HG03520 (cell line): ENCODE measurements around the gene TBC1D14.
"Not testable (repeated sequence)": the region's sequence is repeated elsewhere in the genome, so short reads cannot be mapped to it uniquely, and the experiment has no call there.

Experiments used
- ATAC-seq: cut with Tn5 transposase; IDR thresholded peaks from one replicate; pipeline ENCODE4 v1.9.1; 2021; ENCODE audit warnings: mild to moderate bottlenecking, moderate library complexity; ENCODE audit not compliant: unreplicated experiment

TBC1D14 gene

GRCh38 chr4:6908432-6909112 lies 1.1 kb upstream of the TBC1D14 start:
- no peak for ATAC-seq

DNA sequence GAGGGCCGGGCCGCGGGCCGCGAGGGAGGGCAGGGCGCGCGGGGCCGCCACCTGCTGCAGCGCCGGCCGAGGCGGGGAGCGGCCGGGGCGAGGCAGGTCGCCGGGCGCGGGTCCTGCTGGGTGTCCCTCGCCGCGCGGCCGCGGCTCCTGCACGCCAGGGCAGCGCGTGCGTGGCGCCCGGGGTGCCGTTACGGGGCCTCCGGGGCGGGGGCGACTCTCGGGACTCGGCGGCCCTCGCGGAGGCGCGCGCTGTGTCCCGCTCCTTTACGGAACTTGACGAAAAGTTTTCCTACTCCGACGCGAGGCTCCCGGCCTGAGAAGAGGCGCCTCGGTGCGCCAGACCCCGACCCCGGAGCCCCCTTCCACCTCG lies 329 bp downstream of the TBC1D14 start:
- ATAC-seq = peak; percentile 34

GRCh38 chr4:6910340-6910959 lies 824 bp downstream of the TBC1D14 start:
- no peak for ATAC-seq

DNA sequence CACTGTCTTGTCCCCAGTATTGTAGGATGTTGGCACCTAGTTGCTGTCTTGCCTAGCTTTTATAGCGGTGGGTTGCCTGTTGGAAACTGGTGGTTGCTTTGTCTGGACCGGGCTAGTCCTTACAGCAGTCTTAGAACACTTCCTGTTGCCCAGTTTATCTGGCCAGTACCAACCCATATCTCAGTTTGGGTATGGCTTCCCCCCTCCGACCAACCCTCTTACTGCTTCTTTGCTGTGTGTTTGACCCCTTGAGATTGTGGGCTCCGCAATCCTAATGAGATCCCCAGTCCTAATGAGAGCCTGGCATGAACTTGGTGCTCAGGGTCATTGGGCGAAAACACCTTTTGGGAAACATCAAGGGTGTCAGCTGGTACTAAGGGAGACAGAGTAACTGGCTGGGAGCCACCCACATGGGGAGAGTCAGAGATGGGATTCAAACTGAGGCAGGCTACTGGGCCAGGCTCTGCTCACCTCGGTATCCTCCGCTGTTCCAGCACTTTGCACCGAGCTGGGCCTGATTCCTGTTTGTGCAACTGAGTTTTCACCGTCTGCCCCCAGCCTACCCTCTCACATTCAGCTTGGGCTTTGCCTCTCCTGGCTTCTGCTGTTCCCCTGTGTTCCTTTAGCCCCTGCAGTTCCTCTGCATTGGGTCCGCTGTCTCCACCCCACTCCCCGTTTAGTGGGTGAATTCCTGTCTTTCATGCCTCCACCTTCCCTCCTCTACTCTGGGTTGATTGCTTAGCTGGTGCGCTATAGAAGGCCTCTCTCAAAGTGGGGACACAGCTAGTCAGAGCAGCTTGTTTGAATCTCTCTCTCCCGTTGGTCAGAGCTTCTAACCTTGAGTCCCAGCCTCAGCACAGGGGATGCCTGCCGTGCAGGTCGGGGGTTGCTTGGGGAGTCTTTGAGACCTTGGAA lies 1.6 kb downstream of the TBC1D14 start:
- no peak for ATAC-seq

DNA sequence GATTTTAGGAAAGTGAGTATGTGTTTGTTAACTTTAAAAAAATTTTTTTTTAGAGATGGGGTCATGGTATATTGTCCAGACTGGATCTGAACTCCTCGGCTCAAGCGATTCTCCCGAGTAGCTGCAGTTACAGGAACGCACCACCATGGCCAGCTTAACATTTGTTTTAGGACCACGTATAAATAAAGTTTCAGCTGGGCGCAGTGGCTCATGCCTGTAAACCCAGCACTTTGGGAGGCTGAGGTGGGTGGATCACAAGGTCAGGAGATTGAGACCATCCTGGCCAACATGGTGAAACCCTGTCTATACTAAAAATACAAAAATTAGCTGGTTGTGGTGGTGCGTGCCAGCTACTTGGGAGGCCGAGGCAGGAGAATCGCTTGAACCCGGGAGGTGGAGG lies 2.3 kb downstream of the TBC1D14 start:
- not testable (repeated sequence) for ATAC-seq

GRCh38 chr4:6912441-6912840 lies 2.8 kb downstream of the TBC1D14 start:
- no peak for ATAC-seq

GRCh38 chr4:6913350-6913905 lies 3.8 kb downstream of the TBC1D14 start:
- no peak for ATAC-seq

DNA sequence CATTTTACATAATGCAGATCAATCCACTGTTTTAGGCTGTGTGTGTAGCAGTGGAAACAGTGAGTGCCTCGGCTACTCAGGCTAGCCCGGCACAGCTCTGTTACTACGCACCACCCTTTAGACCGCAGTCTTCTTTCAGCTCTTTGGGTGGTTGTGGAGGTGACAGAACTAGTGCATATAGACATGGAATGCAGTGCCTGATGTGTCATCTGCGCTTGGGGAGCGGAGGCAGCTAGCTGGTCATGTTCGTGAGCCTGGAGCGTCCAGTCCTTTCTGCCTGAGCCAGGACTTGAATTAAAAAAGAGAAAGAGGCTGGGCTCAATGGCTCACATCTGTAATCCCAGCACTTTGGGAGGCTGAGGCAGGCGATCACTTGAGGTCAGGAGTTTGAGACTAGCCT lies 4.8 kb downstream of the TBC1D14 start:
- no peak for ATAC-seq

DNA sequence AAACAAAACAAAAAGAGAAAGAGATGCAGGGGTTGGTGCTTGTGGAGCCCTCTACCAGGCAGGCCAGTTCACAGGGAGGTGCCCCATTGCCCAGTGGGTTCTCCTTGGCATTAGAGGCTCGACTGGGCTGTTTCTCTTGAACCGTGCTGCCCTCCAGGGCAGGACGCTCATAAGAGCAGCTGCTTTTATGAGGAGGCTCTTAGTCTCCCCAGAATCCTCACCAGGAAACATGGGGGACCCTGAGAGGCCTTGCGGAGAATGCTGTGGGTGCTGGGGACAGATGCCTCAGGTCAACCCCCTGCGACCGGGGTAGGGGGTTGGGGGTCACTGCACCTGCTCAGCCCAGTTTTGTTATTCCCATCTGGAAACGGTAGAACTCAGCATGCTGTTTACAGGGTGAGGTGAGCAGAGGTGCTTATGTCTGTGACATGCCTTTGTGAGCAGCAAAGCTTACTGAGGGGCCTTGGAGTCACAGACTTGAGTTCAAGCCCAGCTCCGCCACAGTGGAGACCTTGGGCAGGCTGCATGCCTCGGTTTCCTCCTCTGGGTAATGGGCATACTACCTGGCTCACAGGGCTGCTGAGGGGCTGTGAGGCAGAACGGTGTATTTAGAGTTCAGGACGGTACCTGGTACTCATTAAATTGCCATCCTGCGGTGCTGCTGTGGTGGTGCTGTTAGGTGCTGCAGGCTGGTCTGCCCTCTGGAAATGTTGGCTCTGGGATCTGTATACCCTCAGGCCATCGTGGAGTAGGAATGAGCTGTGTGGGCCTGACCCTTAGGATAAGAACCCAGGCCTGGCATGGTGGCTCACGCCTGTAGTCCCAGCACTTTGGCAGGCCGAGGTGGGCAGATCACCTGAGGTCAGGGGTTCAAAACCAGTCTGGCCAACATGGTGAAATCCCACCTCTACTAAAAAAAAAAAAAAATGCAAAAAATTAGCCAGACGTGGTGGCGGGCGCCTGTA lies 5.7 kb downstream of the TBC1D14 start:
- ATAC-seq = no peak

DNA sequence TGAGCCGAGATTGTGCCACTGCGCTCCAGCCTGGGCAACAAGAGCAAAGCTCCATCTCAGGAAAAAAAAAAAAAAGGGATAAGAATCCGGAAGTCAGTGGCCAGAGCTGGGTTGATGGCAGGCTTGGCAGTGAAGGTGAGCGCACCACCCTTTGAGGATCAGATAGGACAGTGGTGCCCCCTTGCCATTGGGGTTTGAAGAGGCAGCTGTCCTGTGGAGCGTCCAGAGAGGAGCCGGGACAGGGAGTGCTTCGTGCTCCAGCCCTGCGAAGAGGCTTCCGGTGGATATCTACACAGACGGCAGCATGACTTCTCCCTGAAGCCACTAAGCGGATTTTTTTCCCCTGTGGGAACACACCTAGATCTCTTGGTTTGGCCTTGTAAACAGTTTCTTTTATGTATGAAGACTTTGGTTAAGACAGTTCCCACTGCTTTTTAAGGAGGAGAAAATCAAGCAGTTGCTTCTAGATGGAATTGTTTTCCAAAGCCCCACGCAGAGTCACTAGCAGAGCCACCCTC lies 6.5 kb downstream of the TBC1D14 start:
- ATAC-seq = no peak

GRCh38 chr4:6916587-6917460 lies 7.2 kb downstream of the TBC1D14 start:
- no peak for ATAC-seq

- ATAC-seq = peak; percentile 86
Observed at GRCh38 chr4:6917461-6918271, 8.0 kb downstream of the TBC1D14 start.

DNA sequence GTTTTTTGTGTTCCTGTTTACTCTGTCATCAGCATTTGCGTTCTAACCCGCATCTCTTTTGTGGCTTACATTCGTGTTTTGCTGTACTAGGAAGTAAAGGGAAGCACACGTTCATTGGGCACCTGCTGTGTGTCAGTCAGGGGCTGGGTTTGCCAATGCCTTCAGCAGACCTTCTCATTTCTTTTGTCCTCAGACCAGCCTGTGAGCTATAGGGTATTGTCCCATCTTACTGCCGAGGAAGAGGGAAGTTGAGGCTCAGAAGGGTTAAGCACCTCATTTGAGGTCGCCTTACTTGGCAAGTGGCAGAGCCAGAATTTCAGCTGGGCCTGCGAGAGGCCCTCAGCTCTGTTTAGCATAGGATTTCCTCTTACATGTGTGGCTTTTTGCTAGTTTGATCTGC lies 8.7 kb downstream of the TBC1D14 start:
- ATAC-seq = no peak

DNA sequence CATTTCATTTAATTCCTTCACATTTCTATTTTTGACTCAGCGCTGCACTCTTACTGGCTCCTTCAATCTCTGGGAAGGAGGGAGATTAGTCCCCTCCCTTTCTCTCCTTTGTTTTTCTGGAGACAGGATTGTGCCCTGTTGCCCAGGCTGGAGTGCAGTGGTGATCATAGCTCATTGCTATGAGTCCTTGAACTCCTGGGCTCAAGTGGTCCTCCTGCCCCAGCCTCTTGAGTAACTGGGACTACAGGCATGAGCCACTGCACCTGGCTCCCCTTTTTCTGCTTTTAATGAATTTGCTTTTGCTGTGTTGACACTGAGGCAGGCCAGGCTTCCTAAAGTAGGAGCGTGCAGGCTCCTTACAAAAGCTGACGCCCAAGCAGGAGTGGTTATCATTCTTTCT lies 10.5 kb downstream of the TBC1D14 start:
- no peak for ATAC-seq

DNA sequence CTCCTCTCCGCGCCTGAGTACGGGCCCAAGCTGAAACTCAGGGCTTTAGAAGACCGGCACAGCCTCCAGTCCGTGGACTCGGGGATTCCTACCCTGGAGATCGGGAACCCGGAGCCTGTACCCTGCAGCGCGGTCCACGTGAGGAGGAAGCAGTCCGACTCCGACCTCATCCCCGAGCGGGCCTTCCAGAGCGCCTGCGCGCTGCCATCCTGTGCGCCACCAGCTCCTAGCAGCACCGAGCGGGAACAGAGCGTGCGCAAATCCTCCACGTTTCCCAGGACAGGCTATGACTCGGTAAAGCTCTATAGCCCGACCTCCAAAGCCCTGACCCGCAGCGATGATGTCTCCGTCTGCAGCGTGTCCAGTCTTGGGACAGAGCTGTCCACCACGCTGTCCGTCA lies 13.9 kb downstream of the TBC1D14 start:
- ATAC-seq = no peak

- ATAC-seq = no peak
Observed at GRCh38 chr4:6924361-6924779, 14.7 kb downstream of the TBC1D14 start.

GRCh38 chr4:6925357-6925836 lies 15.8 kb downstream of the TBC1D14 start:
- no peak for ATAC-seq

DNA sequence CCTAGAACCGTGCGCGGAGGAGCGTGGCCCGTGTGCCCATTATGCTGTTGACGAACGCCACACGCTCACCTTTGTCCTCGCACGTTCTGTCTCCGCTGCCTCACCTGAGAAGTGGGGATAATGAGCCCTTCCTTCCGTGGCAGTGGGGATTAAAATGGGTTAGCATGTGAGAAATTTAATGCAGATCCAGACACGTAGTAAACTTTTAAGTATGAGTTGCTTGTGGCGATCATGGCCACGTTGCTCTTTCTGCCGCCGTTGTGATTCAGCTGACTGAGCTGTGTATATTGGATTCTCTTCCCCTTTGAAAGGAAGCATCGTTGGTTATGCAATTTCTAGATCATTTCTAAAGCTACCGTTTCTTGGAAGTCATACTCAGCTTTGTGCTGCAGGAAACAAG lies 16.5 kb downstream of the TBC1D14 start:
- ATAC-seq = no peak
